ENCODE data around the gene NFKB2. TPM values are rescaled to one million over a fixed set of nuclear protein-coding genes. Genes with fewer than 3 reads are reported as not detected.

NFKB2 gene
- total and polyA plus RNA-seq, 2 experiments from 2014 or later, result 5.7 to 21.5 TPM

GRCh38 chr10:102382871-102383270 is 12.6 kb upstream of the NFKB2 start:
- Histone ChIP-seq H3K27ac (no peak overlapping the region), H3F3A (ENCODE audit: insufficient read depth) (peaks cover 14% of the 10 kb centered on the region; the same call in 1 of the 2 replicates), H3K9ac (no peak overlapping the region), H3K9me2 (ENCODE audit: insufficient read depth) (no peaks in the 10 kb centered on the region), H3K27me3 (replicated peaks; ENCODE audit: insufficient read depth) (no peaks in the 10 kb centered on the region), H4K20me1 (ENCODE audit: insufficient read depth) (no peaks in the 10 kb centered on the region), H3K79me2 (ENCODE audit: insufficient read depth) (no peaks in the 10 kb centered on the region), H3K4me1 (ENCODE audit: insufficient read depth) (no peaks in the 10 kb centered on the region), H3K4me2 (ENCODE audit: unreplicated experiment) (no peak overlapping the region), H3K36me3 (ENCODE audit: low read depth) (peaks cover 13% of the 10 kb centered on the region; the same call in 1 of the 2 replicates), H3K9me3 (ENCODE audit: low read depth) (no peaks in the 10 kb centered on the region), H2AFZ (no peak overlapping the region), H3K4me3 (no peak overlapping the region)
- in situ Hi-C loops (cut with MboI), result no loop called here
- 96 to 98% methylated on average over 8 of the region's 8 CpGs for WGBS, 2 experiments (ENCODE audit: low coverage in 1 of 2, low lambda C conversion rate in 2 of 2, missing lambda C conversion rate in 2 of 2)
- TF ChIP-seq EZH2phosphoT487 (IDR thresholded peaks at IDR 0.05; ENCODE audit: insufficient read depth, low read depth), result no peak
- no peak for TF ChIP-seq EZH2 (IDR thresholded peaks at IDR 0.05; ENCODE audit: insufficient read depth, poor library complexity, severe bottlenecking)
- DNase-seq, result no peak

GRCh38 chr10:102384053-102384452 is 11.5 kb upstream of the NFKB2 start:
- Histone ChIP-seq H3K36me3 (ENCODE audit: low read depth) (0 out of 2 replicates have a peak, but pooled peaks cover 4% of the 10 kb centered on the region), H3K9me3 (ENCODE audit: low read depth) (no peaks in the 10 kb centered on the region), H4K20me1 (ENCODE audit: insufficient read depth) (no peaks in the 10 kb centered on the region), H3K4me1 (ENCODE audit: insufficient read depth) (no peaks in the 10 kb centered on the region), H3K9ac (no peak overlapping the region), H3K4me3 (no peak overlapping the region), H2AFZ (no peak overlapping the region), H3K27ac (no peak overlapping the region), H3K27me3 (replicated peaks; ENCODE audit: insufficient read depth) (no peaks in the 10 kb centered on the region), H3F3A (ENCODE audit: insufficient read depth) (peaks cover 14% of the 10 kb centered on the region; the same call in 1 of the 2 replicates), H3K9me2 (ENCODE audit: insufficient read depth) (no peaks in the 10 kb centered on the region), H3K79me2 (ENCODE audit: insufficient read depth) (no peaks in the 10 kb centered on the region), H3K4me2 (ENCODE audit: unreplicated experiment) (no peak overlapping the region)
- WGBS, 2 experiments (ENCODE audit: low coverage in 1 of 2, low lambda C conversion rate in 2 of 2, missing lambda C conversion rate in 2 of 2), result 43 to 47% methylated on average over 6 of the region's 6 CpGs
- in situ Hi-C loops (cut with MboI), result no loop called here
- peak; percentile 38 for DNase-seq
- TF ChIP-seq EZH2phosphoT487 (IDR thresholded peaks at IDR 0.05; ENCODE audit: insufficient read depth, low read depth) (no peak), EZH2 (IDR thresholded peaks at IDR 0.05; ENCODE audit: insufficient read depth, poor library complexity, severe bottlenecking) (no peak)

GRCh38 chr10:102384606-102385429 is 10.7 kb upstream of the NFKB2 start:
- H3K9me2 ChIP-seq (ENCODE audit: insufficient read depth), result no peaks in the 10 kb centered on the region
- H3K27me3 ChIP-seq (replicated peaks; ENCODE audit: insufficient read depth), result no peaks in the 10 kb centered on the region
- H4K20me1 ChIP-seq (ENCODE audit: insufficient read depth), result no peaks in the 10 kb centered on the region
- no peaks in the 10 kb centered on the region for H3K9me3 ChIP-seq (ENCODE audit: low read depth)
- H2AFZ ChIP-seq, result no peak overlapping the region
- 0 out of 2 replicates have a peak, but pooled peaks cover 4% of the 10 kb centered on the region for H3K36me3 ChIP-seq (ENCODE audit: low read depth)
- in situ Hi-C loops (cut with MboI), result no loop called here
- no peak for TF ChIP-seq EZH2phosphoT487 (IDR thresholded peaks at IDR 0.05; ENCODE audit: insufficient read depth, low read depth)
- no peak for TF ChIP-seq EZH2 (IDR thresholded peaks at IDR 0.05; ENCODE audit: insufficient read depth, poor library complexity, severe bottlenecking)
- H3K4me3 ChIP-seq, result no peak overlapping the region
- H3F3A ChIP-seq (ENCODE audit: insufficient read depth), result peaks cover 14% of the 10 kb centered on the region; the same call in 1 of the 2 replicates
- no peak overlapping the region for H3K4me2 ChIP-seq (ENCODE audit: unreplicated experiment)
- H3K9ac ChIP-seq, result no peak overlapping the region
- no peaks in the 10 kb centered on the region for H3K4me1 ChIP-seq (ENCODE audit: insufficient read depth)
- DNase-seq, result peak; percentile 42
- H3K27ac ChIP-seq, result no peak overlapping the region
- no peaks in the 10 kb centered on the region for H3K79me2 ChIP-seq (ENCODE audit: insufficient read depth)
- WGBS, 2 experiments (ENCODE audit: low coverage in 1 of 2, low lambda C conversion rate in 2 of 2, missing lambda C conversion rate in 2 of 2), result 65 to 71% methylated on average over 4 of the region's 4 CpGs

GRCh38 chr10:102389894-102390293 is 5.6 kb upstream of the NFKB2 start:
- Histone ChIP-seq H3K79me2 (ENCODE audit: insufficient read depth) (no peaks in the 10 kb centered on the region), H3K4me3 (no peak overlapping the region), H3F3A (ENCODE audit: insufficient read depth) (peaks cover 7% of the 10 kb centered on the region; the same call in 1 of the 2 replicates), H3K27me3 (replicated peaks; ENCODE audit: insufficient read depth) (no peaks in the 10 kb centered on the region), H3K9me2 (ENCODE audit: insufficient read depth) (no peaks in the 10 kb centered on the region), H3K4me2 (ENCODE audit: unreplicated experiment) (no peak overlapping the region), H3K4me1 (ENCODE audit: insufficient read depth) (0 out of 2 replicates have a peak, but pooled peaks cover 5% of the 10 kb centered on the region), H3K9ac (no peak overlapping the region), H3K9me3 (ENCODE audit: low read depth) (no peaks in the 10 kb centered on the region), H3K36me3 (ENCODE audit: low read depth) (no peaks in the 10 kb centered on the region), H3K27ac (no peak overlapping the region), H4K20me1 (ENCODE audit: insufficient read depth) (no peaks in the 10 kb centered on the region), H2AFZ (no peak overlapping the region)
- DNase-seq, result no peak
- in situ Hi-C loops (cut with MboI), result no loop called here
- no peak for TF ChIP-seq EZH2 (IDR thresholded peaks at IDR 0.05; ENCODE audit: insufficient read depth, poor library complexity, severe bottlenecking)
- 50 to 52% methylated on average over 3 of the region's 3 CpGs for WGBS, 2 experiments (ENCODE audit: low coverage in 1 of 2, low lambda C conversion rate in 2 of 2, missing lambda C conversion rate in 2 of 2)
